Measurements from ENCODE around the gene MYO5B.

DNA sequence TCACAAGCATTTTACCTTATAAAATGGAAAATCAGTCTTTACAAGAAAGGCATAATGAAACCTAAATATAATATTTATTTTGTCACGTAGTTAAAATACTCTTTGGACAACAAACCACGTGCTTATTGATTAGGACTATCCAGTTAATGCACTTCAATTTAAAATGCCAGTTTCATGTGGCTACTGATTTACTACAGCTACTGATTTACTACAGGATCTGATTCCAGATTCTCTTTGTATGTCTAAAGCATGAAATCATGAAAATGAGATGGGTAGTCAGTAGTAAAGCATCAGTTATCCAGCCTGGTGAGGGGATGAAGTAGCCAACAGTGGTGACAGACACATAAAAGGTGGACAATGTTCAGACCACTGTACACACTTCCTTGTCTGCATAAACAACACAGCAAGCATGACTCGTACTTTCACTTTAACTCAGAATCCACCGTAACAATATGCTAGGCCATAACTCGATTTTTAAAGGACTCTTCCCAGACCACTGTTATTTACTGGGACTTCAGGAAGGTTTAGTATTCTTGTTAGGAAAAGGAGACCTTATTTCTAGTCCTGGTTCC lies 406.5 kb downstream of the MYO5B start:
- TF ChIP-seq, protein P1, sequence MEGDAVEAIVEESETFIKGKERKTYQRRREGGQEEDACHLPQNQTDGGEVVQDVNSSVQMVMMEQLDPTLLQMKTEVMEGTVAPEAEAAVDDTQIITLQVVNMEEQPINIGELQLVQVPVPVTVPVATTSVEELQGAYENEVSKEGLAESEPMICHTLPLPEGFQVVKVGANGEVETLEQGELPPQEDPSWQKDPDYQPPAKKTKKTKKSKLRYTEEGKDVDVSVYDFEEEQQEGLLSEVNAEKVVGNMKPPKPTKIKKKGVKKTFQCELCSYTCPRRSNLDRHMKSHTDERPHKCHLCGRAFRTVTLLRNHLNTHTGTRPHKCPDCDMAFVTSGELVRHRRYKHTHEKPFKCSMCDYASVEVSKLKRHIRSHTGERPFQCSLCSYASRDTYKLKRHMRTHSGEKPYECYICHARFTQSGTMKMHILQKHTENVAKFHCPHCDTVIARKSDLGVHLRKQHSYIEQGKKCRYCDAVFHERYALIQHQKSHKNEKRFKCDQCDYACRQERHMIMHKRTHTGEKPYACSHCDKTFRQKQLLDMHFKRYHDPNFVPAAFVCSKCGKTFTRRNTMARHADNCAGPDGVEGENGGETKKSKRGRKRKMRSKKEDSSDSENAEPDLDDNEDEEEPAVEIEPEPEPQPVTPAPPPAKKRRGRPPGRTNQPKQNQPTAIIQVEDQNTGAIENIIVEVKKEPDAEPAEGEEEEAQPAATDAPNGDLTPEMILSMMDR (IDR thresholded peaks at IDR 0.05; ENCODE audit: poor library complexity, severe bottlenecking): no peak
- TF ChIP-seq EZH2 (IDR thresholded peaks at IDR 0.05; ENCODE audit: borderline replicate concordance, insufficient read depth, low read length, poor library complexity, severe bottlenecking): no peak
- no peak for TF ChIP-seq TAF1 (IDR thresholded peaks at IDR 0.05; ENCODE audit: low read depth)
- no peak for TF ChIP-seq EP300 (conservative IDR thresholded peaks at IDR 0.05; ENCODE audit: poor library complexity, severe bottlenecking)
- TF ChIP-seq SMC3 (conservative IDR thresholded peaks at IDR 0.05; ENCODE audit: poor library complexity): no peak
- no peak for TF ChIP-seq POLR2AphosphoS5 (IDR thresholded peaks at IDR 0.05)
- TF ChIP-seq, protein P2, sequence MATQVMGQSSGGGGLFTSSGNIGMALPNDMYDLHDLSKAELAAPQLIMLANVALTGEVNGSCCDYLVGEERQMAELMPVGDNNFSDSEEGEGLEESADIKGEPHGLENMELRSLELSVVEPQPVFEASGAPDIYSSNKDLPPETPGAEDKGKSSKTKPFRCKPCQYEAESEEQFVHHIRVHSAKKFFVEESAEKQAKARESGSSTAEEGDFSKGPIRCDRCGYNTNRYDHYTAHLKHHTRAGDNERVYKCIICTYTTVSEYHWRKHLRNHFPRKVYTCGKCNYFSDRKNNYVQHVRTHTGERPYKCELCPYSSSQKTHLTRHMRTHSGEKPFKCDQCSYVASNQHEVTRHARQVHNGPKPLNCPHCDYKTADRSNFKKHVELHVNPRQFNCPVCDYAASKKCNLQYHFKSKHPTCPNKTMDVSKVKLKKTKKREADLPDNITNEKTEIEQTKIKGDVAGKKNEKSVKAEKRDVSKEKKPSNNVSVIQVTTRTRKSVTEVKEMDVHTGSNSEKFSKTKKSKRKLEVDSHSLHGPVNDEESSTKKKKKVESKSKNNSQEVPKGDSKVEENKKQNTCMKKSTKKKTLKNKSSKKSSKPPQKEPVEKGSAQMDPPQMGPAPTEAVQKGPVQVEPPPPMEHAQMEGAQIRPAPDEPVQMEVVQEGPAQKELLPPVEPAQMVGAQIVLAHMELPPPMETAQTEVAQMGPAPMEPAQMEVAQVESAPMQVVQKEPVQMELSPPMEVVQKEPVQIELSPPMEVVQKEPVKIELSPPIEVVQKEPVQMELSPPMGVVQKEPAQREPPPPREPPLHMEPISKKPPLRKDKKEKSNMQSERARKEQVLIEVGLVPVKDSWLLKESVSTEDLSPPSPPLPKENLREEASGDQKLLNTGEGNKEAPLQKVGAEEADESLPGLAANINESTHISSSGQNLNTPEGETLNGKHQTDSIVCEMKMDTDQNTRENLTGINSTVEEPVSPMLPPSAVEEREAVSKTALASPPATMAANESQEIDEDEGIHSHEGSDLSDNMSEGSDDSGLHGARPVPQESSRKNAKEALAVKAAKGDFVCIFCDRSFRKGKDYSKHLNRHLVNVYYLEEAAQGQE (IDR thresholded peaks at IDR 0.05; ENCODE audit: borderline replicate concordance): no peak
- TF ChIP-seq MXI1 (conservative IDR thresholded peaks at IDR 0.05; ENCODE audit: poor library complexity, severe bottlenecking): no peak
